Measurements from ENCODE around the gene ABCC10.
"Not testable (repeated sequence)": the region's sequence is repeated elsewhere in the genome, so short reads cannot be mapped to it uniquely, and the experiment has no call there.

GRCh38 chr6:43410776-43411175 lies 16.6 kb upstream of the ABCC10 start:
- TF ChIP-seq, protein P1, sequence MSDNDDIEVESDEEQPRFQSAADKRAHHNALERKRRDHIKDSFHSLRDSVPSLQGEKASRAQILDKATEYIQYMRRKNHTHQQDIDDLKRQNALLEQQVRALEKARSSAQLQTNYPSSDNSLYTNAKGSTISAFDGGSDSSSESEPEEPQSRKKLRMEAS (CRISPR knock-in tag; IDR thresholded peaks at IDR 0.05) = not testable (repeated sequence)
- TF ChIP-seq, protein P2, sequence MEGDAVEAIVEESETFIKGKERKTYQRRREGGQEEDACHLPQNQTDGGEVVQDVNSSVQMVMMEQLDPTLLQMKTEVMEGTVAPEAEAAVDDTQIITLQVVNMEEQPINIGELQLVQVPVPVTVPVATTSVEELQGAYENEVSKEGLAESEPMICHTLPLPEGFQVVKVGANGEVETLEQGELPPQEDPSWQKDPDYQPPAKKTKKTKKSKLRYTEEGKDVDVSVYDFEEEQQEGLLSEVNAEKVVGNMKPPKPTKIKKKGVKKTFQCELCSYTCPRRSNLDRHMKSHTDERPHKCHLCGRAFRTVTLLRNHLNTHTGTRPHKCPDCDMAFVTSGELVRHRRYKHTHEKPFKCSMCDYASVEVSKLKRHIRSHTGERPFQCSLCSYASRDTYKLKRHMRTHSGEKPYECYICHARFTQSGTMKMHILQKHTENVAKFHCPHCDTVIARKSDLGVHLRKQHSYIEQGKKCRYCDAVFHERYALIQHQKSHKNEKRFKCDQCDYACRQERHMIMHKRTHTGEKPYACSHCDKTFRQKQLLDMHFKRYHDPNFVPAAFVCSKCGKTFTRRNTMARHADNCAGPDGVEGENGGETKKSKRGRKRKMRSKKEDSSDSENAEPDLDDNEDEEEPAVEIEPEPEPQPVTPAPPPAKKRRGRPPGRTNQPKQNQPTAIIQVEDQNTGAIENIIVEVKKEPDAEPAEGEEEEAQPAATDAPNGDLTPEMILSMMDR (IDR thresholded peaks at IDR 0.05) = not testable (repeated sequence)
- not testable (repeated sequence) for TF ChIP-seq ATF2 (CRISPR knock-in tag; IDR thresholded peaks at IDR 0.05; ENCODE audit: borderline replicate concordance, low read depth); FOXP1 (CRISPR knock-in tag; IDR thresholded peaks at IDR 0.05; ENCODE audit: borderline replicate concordance); ESRRA (CRISPR knock-in tag; IDR thresholded peaks at IDR 0.05; ENCODE audit: borderline replicate concordance); E2F4 (CRISPR knock-in tag; IDR thresholded peaks at IDR 0.05; ENCODE audit: borderline replicate concordance, low read depth)
- TF ChIP-seq, protein P3, sequence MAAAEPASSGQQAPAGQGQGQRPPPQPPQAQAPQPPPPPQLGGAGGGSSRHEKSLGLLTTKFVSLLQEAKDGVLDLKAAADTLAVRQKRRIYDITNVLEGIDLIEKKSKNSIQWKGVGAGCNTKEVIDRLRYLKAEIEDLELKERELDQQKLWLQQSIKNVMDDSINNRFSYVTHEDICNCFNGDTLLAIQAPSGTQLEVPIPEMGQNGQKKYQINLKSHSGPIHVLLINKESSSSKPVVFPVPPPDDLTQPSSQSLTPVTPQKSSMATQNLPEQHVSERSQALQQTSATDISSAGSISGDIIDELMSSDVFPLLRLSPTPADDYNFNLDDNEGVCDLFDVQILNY (CRISPR knock-in tag; IDR thresholded peaks at IDR 0.05) = not testable (repeated sequence)
